GM12878 (cell line): Measurements from ENCODE around the gene FXYD6.

Experiments used
- CTCF ChIP-seq, 3 experiments: IDR thresholded peaks in 2 of 3; conservative IDR thresholded peaks in 1 of 3; 2 replicates each; pipeline ENCODE4 v1.5.1; 2011; ENCODE audit warnings: low read depth in 3 of 3, low read length in 3 of 3, mild to moderate bottlenecking in 3 of 3, control low read depth in 2 of 3, moderate library complexity in 2 of 3, inconsistent platforms in 1 of 3, mixed read lengths in 1 of 3; ENCODE audit not compliant: control insufficient read depth in 2 of 3, insufficient read depth in 1 of 3; ENCODE audit errors: extremely low read depth in 1 of 3
- EZH2 ChIP-seq: IDR thresholded peaks from 2 replicates; pipeline ENCODE4 v1.6.1; 2012; ENCODE audit warnings: low read depth, mild to moderate bottlenecking, control low read depth, inconsistent platforms, low read length, borderline replicate concordance; ENCODE audit not compliant: control insufficient read depth
- HDAC6 ChIP-seq: fragments of 200-600 bp; sonication (generic); IDR thresholded peaks from one replicate; pipeline ENCODE4 v1.8.0; 2017; ENCODE audit warnings: antibody characterized with exemption; ENCODE audit not compliant: unreplicated experiment
- RUNX3 ChIP-seq: IDR thresholded peaks from 2 replicates; pipeline ENCODE4 v1.6.1; 2012; ENCODE audit warnings: low read length, inconsistent platforms
- SREBF1 ChIP-seq: IDR thresholded peaks from 2 replicates; pipeline ENCODE4 v1.6.1; 2012; ENCODE audit warnings: mild to moderate bottlenecking, low read length
- SREBF2 ChIP-seq: IDR thresholded peaks from 2 replicates; pipeline ENCODE4 v1.6.1; 2012; ENCODE audit warnings: mild to moderate bottlenecking, low read length
- ZBTB40 ChIP-seq: fragments of 450-650 bp; IDR thresholded peaks from 2 replicates; pipeline ENCODE4 v1.6.1; 2016; ENCODE audit warnings: mild to moderate bottlenecking, moderate library complexity, borderline replicate concordance

- TF ChIP-seq RUNX3 = no peak
- no peak for TF ChIP-seq ZBTB40
- TF ChIP-seq SREBF1 = no peak
- no peak for TF ChIP-seq HDAC6
- TF ChIP-seq CTCF (IDR thresholded peaks at IDR 0.05 in 2 of 3, conservative IDR thresholded peaks at IDR 0.05 in 1 of 3; ENCODE audit: control insufficient read depth in 2 of 3, extremely low read depth in 1 of 3, insufficient read depth in 1 of 3, low read depth in 3 of 3, low read length in 3 of 3) = peak; percentile 31 to 58 (median 39); a peak in 4 of 6 replicates
- no peak for TF ChIP-seq SREBF2
- no peak for TF ChIP-seq EZH2
These were observed 53.0 kb downstream of the FXYD6 start for GRCh38 chr11:117823294-117823945.
